Superior temporal gyrus (tissue), 1 donor: ENCODE results near the gene PLTP.
"Not testable (repeated sequence)": the region's sequence is repeated elsewhere in the genome, so short reads cannot be mapped to it uniquely, and the experiment has no call there.

Experiments used
- DNase-seq: peaks from one replicate; pipeline ENCODE4 v3.0.0-alpha.2; 2016; ENCODE audit errors: extremely low spot score

Gene PLTP, protein sequence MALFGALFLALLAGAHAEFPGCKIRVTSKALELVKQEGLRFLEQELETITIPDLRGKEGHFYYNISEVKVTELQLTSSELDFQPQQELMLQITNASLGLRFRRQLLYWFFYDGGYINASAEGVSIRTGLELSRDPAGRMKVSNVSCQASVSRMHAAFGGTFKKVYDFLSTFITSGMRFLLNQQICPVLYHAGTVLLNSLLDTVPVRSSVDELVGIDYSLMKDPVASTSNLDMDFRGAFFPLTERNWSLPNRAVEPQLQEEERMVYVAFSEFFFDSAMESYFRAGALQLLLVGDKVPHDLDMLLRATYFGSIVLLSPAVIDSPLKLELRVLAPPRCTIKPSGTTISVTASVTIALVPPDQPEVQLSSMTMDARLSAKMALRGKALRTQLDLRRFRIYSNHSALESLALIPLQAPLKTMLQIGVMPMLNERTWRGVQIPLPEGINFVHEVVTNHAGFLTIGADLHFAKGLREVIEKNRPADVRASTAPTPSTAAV

DNA sequence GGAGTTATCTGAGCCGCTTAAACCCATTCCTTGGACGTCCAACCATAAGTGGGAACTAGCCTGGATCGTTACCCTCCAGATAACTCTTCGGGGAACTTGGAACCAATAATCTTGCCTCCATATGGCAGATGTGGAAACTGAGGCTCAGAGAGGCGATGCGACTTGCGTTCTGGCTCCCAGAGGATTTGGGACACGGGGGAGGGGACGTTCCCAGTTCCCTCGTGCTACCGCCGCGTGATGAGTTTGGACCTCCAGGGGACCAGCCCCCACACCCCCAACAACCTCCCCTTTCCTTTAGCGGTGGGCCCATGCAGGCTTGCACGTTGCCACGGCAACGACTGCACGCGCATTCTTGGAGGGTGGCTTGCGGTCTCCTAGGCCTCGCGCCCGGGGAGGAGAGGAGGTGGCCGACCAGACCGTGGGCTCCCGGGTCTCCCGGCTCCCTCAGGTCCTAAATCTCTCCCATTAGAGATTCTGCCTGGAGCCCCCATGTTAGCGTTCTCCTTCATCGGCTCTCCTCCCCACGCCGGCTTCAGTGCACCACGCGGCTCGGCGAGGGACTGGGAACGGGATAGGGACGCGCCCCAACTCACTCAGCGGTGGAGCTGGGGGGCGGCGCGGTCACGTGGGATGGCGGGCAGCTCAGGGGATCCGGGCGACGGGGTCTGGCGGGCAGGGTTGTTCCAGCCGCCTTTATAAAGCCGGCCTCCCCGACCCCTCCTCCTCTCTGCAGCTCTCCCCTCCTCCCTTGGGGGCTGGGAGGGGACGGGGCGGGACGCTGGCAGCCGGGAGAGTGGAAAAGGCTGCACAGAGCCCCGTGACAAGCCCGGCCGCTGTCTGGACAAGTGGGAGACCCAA, at the start of gene PLTP:
Gene PLTP (minus strand): TSS at position 670 of the 858 bp plus-strand sequence. CDS start 703 bp downstream, outside the sequence.
- DNase-seq = peak; percentile 38

DNA sequence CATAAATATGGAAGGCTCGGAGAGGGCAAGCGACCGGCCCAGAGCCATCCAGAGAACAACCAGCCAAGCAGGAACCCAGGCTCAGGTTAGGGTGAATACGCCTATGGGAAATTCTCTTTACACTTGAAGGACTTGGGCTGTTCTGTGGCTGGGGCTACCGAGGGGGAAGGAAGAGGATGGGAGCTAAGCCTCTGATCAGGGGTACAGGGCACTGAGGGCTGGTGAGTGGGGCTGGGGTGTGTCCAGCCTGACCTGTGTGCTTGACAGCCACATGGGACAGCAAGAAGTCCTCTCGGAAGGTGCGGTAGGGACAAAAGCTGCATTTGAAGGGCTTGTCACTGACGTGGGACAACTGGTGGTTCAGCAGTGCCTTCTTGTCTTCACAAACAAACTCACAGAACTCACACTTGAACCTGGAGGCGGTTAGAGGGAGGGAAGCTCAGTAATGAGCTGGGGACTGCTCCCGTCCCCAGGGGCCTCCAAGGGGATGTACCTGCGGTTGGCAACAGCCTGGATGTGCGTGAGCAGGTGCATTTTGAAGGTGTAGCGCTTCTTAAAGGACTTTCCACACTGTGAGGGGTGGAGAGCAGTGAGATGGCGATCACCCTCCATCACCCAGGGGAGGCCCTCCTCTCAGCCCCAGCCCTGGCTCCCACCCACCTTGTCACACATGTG, 48.1 kb upstream of the PLTP start:
- DNase-seq = no peak

DNA sequence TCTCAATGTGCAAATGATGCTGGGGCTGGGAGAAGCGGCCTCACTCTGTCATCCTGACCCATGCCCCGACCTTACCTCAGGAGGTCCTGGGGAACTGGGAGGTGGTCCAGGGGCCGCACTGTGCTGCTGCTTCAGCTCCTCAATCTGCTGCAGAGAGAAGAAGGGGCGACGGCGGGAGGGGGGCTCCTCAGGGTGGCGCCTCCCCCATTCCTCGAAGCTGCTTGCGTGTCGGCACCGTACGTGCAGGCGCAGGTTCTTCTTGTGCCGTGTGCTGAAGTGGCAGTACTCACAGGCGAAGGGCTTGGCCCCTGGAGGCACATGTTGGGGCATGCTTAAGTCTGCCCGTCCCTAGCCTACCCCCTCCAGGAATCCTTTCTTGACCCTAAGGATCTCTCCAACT, 47.2 kb upstream of the PLTP start:
- no peak for DNase-seq

DNA sequence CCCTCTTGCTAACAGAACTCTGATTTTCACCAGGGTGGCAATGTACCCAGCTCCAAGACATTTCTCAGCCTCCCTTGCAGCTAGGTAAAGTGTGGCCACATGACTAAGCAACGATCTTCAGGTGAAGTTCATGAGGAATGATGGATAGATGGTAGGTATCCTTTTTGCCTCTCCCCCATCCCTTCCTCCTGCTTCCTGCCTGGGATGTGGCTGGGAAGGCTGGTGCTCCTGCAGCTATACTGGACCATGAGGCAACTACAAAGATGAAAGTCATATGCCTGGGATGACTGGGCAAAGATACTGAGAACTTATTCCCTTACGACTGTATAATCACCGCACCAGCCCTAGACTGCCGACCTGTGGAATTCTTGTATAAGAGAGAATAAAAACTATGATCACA, 46.6 kb upstream of the PLTP start:
- DNase-seq = no peak

DNA sequence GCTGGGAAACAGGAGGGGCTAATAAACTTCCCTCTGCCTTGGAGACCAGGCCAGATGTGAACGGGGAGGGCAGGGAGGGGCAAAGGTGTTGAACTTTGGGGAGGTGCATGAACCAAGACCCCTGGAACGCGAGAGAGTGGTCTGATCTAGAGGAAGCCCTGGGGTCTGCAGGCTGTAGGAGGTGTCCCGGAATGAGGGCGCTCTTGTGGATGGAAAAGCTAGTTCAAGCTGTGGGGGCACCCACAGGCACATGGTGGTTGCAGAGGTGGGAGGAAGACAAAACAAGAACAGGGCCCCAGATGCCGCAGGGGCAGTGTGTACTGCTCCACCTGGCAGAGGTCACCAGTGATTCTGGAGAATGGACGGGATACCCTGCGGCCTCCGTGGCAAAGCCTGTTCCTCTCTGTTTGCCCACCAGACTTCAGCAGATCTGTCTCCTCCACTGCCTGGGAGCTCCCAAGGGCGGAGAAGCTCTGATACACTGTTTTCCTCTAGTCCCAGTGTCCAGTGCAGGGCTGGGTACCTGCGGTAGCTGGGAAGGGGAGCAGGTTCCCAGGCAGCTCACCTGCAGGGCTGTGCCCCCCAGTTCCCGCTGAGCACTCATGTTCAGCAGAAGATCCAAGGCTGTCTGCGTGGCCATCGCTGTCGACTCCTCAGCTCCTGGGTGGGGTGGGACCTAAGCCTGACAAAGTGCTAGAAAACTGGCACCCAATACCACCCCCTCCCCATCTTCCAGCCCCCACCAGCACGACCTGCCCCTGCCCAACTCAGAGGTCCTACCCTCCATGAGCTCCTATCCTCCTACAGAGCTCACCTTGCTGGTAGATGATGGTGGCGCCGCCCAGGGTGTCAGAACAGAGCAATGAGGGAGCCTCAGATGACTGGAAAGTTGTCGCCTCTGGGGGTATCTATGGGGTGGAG, 45.3 kb upstream of the PLTP start:
- DNase-seq = no peak

DNA sequence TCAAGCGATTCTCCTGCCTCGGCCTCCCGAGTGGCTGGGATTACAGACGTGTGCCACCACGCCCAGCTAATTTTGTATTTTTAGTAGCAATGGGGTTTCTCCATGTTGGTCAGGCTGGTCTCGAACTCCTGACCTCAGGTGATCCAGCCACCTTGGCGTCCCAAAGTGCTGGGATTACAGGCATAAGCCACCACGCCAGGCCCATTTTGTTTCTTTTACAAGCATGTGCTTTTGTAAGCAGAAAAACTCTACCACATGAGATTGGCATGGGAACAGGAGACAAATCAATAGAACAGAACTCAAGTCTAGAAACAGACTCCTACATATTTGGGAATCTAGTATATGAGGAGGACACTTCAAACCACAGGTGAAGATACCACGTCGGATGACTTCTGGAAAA, 44.4 kb upstream of the PLTP start:
- not testable (repeated sequence) for DNase-seq

DNA sequence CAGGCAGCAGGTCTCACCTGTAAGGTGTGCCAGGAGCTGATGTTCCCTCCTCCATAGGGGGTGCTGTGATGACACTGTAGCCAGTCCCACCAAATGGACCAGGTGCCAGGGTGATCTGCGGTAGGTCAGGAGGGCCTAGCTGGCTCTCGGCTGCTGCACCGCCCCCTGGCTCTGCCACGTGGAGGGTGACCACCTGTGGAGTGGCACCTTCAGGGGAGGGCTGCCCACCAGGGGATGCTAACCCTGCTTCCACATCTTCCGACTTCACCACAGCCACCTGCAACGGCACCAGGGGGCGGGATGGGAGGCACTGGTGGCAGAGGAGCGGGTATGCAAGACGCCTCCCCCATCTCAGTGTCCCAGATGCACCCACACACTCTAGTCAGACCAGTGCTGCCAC, 41.7 kb upstream of the PLTP start:
- DNase-seq = no peak

DNA sequence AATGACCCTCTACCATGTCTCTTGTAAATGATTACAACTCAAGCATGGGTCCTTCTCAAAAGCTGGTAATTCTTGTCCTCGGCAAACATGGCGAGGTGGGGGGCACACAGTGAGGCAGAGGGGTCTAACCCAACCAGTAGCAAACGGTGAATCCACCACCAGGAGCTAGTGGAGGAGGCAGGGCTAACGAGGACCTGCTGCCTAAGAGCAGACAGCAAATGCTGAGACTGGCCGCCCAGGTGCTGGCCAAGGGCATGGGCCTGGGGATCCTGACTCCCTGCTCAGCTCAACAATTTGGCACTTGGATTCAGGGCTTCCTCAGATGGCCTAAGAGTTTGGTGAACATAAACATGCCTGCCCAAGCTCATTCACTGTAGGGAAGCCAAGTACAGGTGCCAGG, 40.9 kb upstream of the PLTP start:
- no peak for DNase-seq

DNA sequence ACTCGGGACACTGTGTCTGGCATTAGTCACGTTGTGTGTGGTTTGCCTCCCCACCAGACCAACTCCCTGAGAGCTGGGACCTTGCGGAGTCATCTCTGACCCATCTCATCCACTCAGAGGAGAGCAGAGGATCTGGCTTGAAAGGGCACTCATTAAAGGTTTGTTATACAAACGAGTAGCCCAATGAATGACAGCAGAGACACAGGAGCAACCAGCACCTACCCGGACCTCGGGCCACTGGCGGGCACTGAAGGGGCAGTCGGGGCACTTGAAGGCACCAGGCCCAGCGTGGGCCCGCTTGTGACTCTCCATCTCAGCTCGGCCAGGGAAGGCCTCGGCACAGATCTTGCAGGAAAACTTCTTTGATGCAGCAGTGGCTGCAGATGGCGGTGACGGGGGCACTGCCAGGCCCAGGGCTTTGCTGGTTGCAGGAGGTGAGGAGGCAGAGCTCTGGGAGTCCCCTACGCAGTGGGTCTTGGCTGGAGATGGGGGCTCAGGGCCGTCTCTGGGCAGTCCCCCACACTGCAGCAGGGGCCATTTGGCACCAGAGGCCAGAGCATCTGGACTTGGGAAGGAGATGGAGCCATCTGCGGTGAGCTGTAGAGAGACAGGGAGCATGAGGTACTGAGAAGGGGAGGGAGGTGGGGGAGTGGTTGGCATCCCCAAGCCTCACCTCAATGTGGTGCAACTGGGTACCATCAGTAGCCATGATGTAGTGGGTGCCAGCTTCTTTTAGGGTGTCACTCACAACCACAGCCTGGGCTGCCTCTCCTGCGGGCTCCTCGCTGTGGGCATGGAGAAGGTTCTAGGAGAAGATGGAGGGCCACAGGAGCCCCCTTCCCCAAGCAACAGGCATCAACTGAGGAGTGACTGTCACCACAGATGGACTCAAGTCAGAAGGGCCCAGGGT, 40.2 kb upstream of the PLTP start:
- DNase-seq = no peak

DNA sequence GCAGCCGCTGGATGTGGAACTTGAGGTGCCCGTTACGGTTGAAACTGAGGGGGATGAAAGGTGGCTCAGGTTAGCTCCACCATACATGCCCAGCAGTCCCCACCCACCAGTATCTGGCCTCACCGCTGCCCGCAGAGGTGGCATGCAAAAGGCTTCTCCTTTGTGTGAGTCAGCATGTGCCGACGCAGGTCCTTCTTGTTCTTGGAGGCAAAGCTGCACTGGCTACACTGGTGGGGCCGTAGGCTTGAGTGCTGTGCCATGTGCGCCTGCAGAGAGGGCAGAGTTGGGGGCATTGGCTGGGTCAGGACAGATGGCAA, 38.3 kb upstream of the PLTP start:
- no peak for DNase-seq

DNA sequence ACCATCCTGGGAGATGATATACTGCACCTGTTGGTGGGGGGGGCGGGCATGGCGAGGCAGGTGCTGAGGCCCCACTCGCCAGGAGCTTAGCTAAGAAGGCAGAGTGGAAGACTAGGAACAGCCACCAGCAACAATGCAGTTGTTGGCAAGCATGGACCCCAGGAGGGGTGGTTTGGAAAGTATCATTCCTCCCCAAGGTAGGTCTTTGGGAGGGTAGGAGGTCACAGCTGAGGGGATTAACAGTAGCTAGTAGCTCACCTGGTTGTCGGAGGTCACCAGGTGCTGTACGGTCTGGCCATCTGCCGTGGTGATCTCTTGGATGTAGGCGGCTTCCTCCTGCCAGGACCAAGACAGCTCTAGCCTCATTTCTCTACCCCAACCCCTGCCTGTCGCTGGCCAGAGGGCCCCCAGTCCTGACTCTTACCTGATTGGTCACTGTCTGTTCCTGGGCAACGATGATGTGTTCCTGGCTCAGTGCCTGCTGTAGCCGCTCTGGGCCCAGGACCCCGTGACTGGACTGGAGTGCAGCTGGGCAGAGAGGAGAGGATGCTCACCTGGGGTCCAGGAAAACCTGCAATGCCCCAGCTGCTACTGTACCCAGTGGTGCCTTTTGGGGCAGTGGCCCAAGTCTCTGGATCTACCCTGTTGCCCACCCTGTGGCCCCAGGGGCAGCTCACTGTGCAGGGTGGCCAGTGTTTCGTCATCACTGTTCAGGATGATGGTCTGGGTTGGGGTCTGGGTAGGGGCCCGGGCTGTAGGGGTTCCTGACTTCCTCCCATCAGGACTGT, 37.8 kb upstream of the PLTP start:
- DNase-seq = no peak

DNA sequence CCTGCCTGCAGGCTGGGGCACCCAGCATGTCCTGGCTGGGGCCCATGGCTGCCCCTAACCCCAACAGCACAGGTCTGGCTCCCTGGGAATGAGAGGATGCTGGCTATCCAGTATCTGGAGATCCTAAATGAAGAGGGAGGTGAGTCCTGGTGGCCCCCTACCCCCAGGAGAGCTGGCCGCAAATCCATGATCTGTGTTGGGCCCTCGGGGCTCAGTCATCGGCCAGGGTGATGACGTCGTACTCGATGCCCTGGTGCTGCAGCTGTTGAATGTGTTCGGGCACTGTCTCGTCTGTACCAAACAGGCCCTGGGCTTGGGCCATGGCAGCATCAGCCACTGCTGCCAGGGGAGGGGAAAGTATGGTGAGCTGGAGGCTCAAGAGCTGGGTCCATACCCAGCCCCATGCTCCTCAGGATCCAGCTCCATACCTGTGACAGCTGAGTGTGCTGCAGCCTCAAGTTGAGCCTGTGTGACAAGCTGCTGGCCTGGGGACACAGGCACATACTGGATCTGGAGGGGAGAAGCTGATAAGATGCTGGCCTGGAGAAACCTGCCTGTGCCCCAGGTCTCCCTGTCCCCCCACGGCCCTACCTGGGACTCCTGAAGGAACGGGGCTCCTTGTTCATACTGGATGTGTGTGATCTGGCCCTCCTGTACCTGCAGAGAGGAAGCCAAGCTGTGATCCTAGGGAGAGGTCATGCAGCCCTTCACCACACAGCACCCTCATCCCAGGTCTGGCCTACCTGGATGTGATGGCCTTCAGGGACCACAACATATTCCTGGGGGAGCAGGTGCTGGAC, 37.0 kb upstream of the PLTP start:
- DNase-seq = no peak

DNA sequence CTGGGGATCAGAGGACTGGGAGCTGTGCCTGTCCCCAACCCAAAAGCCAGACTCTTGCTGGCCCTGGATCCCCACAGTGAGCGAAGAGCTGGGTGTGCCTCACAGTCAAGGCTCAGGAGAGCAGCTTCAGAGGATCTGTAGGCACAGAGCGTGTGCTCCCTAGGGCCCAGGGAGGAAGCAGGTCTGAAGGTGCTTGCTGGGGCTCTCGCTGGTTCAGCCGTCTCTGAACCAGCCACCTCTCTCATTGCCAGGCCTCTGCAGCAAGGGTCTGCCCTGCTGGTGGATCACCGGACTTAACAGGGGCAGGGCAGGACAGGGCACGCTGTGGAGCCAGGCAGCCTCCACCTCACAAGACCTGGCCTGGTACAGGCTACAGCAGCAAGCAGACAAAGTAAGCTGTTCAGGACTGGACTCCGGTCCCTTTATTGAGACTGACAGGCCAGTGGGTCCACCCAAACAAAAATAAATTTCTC, 36.3 kb upstream of the PLTP start:
- DNase-seq = no peak

DNA sequence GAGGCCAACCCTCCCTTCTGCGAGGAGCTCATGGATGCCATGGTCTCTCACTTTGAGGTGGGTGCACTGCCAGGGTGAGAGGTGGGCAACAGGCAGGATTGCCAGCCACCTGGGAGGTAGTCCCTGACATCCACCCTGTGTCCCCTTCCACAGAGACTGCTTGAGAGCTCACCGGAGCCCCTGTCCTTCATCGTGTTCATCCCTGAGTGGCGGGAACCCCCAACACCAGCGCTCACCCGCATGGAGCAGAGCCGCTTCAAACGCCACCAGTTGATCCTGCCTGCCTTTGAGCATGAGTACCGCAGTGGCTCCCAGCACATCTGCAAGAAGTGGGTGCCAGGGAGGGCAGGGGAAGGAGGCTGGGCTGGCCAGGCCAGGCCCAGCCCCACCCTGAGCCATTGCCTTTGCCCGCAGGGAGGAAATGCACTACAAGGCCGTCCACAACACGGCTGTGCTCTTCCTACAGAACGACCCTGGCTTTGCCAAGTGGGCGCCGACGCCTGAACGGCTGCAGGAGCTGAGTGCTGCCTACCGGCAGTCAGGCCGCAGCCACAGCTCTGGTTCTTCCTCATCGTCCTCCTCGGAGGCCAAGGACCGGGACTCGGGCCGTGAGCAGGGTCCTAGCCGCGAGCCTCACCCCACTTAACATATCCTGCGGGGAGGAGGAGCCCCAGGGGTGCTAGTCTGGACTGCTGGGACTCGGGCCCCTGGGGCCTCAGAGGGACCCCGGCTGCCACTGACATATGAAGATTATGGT, 35.3 kb upstream of the PLTP start:
- no peak for DNase-seq

DNA sequence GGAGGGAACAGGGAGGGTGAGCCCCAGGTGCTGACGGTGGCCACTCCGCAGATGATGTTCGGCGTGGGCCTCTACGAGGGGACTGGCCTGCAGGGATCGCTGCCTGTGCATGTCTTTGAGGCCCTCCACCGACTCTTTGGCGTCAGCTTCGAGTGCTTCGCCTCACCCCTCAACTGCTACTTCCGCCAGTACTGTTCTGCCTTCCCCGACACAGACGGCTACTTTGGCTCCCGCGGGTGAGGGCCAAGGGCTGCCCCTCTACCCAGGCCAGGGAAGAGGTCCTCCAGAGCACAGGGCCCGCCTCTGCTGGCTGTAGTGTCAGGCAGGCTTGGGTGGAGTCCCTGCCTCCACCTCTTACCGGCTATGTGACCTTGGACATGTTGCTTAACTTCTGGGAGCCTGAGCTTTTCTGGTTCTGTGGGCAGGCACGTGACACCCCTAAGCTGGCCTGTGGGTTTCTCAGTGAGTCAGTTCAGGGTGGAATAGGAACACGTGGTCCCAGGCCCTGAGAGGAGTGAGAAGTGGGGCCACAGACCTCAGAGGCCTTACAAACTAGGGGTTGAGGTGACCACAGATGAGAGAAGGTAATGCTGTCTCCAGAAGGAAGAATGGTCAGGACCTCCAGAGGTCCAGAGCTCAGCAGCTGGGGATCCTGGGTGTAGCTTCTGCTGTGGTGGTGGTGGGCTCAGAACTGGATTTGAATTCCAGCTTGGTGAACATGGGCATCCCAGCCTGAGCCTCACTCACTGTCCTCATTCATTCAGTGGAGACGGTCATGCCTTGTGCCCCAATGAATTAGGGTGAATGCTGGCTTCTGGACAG, 34.4 kb upstream of the PLTP start:
- DNase-seq = no peak

DNA sequence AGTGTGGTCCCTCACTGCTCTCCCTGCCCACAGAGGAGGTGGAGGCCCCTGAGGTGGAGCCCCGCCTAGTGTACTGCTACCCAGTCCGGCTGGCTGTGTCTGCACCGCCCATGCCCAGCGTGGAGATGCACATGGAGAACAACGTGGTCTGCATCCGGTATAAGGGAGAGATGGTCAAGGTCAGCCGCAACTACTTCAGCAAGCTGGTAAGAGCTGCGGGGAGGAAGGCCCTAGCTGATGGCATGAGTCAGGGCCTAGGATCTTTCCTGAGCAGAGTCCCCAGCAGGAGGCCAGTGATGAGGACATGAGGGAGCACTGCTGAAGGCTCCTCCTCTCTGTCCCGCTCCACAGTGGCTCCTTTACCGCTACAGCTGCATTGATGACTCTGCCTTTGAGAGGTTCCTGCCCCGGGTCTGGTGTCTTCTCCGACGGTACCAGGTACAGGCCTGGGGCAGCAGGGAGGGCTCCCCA, 33.8 kb upstream of the PLTP start:
- no peak for DNase-seq
